K562 (cell line): ENCODE measurements around the gene KIF6.

Experiments used
- EZH2 ChIP-seq: IDR thresholded peaks from 2 replicates; pipeline ENCODE4 v1.6.1; 2012; ENCODE audit warnings: low read depth, mild to moderate bottlenecking, inconsistent platforms, low read length, borderline replicate concordance
- MAFK ChIP-seq: IDR thresholded peaks from 2 replicates; pipeline ENCODE4 v1.6.1; 2011; ENCODE audit warnings: low read length, improper control_type of control experiment
- MTF1 ChIP-seq: fragments of 250-450 bp; sonication (Bioruptor Pico); IDR thresholded peaks from 2 replicates; pipeline ENCODE4 v1.9.0; 2021; ENCODE audit warnings: moderate library complexity, mild to moderate bottlenecking, inconsistent platforms, borderline replicate concordance
- POLR2AphosphoS2 ChIP-seq: IDR thresholded peaks from 2 replicates; pipeline ENCODE4 v1.6.1; 2012; ENCODE audit warnings: low read length, improper control_type of control experiment
- RBM15 ChIP-seq: fragments of 200-400 bp; formaldehyde crosslinking; IDR thresholded peaks from 2 replicates; pipeline ENCODE4 v1.6.1; 2018; ENCODE audit warnings: mild to moderate bottlenecking, low read length, moderate library complexity; ENCODE audit not compliant: insufficient read depth
- SIN3A ChIP-seq, 2 experiments: fragments of 150-350 bp in 1 of 2; IDR thresholded peaks; 2 replicates each; pipeline ENCODE4 v1.6.1; 2011 to 2016; ENCODE audit warnings: borderline replicate concordance in 2 of 2, low read depth in 2 of 2, low read length in 2 of 2, mild to moderate bottlenecking in 2 of 2, moderate library complexity in 2 of 2; ENCODE audit not compliant: control insufficient read depth in 1 of 2
- YY1 ChIP-seq, 3 experiments: IDR thresholded peaks; 2 replicates each; pipeline ENCODE4 v1.6.1; 2011; ENCODE audit warnings: low read length in 2 of 3, mild to moderate bottlenecking in 2 of 3, moderate library complexity in 2 of 3, borderline replicate concordance in 1 of 3, control low read depth in 1 of 3, low read depth in 1 of 3; ENCODE audit not compliant: insufficient read depth in 3 of 3, insufficient replicate concordance in 2 of 3, control insufficient read depth in 1 of 3, insufficient read length in 1 of 3; ENCODE audit errors: extremely low read depth in 1 of 3
- ZNF76 ChIP-seq: fragments of 250-450 bp; sonication (Bioruptor Pico); IDR thresholded peaks from 2 replicates; pipeline ENCODE4 v1.4.0; 2020; ENCODE audit warnings: mild to moderate bottlenecking, moderate library complexity, borderline replicate concordance
- TF ChIP-seq, protein P1 (sequence below): sonication (generic); formaldehyde crosslinking; IDR thresholded peaks from 2 replicates; pipeline ENCODE4 v1.5.0; 2020; ENCODE audit warnings: missing genetic modification reagents
- TF ChIP-seq, protein P2 (sequence below), 3 experiments: IDR thresholded peaks in 2 of 3; conservative IDR thresholded peaks in 1 of 3; 2 replicates each; pipeline ENCODE4 v1.5.1; 2011 to 2012; ENCODE audit warnings: low read length in 3 of 3, mild to moderate bottlenecking in 3 of 3, control low read depth in 2 of 3, improper control_type of control experiment in 1 of 3, inconsistent platforms in 1 of 3, low read depth in 1 of 3, mixed read lengths in 1 of 3, moderate library complexity in 1 of 3; ENCODE audit not compliant: insufficient read depth in 2 of 3
- TF ChIP-seq, protein P3 (sequence below), 2 experiments: IDR thresholded peaks; 2 replicates each; pipeline ENCODE4 v1.6.1; 2012; ENCODE audit warnings: improper control_type of control experiment in 2 of 2, low read depth in 2 of 2, low read length in 2 of 2, borderline replicate concordance in 1 of 2

DNA sequence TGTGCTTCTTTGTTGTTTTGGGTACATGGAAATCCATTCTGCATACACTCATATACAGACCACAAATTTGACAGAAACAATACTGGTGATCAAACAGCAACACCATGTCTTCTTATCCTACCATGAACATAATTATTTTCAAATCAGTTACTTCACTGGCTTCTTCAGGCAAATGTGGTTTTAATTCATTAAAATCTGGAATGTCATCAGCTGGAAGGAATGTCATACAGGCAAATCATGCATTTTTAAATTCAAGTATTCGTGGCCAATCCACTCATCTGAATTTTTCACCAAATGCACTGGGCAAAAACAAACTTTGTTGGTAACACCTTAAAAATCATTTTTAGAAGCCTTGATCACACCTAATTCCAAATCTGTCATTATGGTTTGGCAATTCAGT lies 59.3 kb downstream of the KIF6 start:
- TF ChIP-seq, protein P1, sequence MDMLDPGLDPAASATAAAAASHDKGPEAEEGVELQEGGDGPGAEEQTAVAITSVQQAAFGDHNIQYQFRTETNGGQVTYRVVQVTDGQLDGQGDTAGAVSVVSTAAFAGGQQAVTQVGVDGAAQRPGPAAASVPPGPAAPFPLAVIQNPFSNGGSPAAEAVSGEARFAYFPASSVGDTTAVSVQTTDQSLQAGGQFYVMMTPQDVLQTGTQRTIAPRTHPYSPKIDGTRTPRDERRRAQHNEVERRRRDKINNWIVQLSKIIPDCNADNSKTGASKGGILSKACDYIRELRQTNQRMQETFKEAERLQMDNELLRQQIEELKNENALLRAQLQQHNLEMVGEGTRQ (CRISPR knock-in tag): no peak
- TF ChIP-seq ZNF76 (CRISPR knock-in tag): no peak
- TF ChIP-seq MTF1 (CRISPR knock-in tag): no peak
- TF ChIP-seq, protein P2, sequence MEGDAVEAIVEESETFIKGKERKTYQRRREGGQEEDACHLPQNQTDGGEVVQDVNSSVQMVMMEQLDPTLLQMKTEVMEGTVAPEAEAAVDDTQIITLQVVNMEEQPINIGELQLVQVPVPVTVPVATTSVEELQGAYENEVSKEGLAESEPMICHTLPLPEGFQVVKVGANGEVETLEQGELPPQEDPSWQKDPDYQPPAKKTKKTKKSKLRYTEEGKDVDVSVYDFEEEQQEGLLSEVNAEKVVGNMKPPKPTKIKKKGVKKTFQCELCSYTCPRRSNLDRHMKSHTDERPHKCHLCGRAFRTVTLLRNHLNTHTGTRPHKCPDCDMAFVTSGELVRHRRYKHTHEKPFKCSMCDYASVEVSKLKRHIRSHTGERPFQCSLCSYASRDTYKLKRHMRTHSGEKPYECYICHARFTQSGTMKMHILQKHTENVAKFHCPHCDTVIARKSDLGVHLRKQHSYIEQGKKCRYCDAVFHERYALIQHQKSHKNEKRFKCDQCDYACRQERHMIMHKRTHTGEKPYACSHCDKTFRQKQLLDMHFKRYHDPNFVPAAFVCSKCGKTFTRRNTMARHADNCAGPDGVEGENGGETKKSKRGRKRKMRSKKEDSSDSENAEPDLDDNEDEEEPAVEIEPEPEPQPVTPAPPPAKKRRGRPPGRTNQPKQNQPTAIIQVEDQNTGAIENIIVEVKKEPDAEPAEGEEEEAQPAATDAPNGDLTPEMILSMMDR (IDR thresholded peaks at IDR 0.05 in 2 of 3, conservative IDR thresholded peaks at IDR 0.05 in 1 of 3; ENCODE audit: insufficient read depth in 2 of 3, low read depth in 1 of 3, low read length in 3 of 3): no peak
- no peak for TF ChIP-seq MAFK
- TF ChIP-seq YY1 (IDR thresholded peaks at IDR 0.05; ENCODE audit: borderline replicate concordance in 1 of 3, control insufficient read depth in 1 of 3, extremely low read depth in 1 of 3, insufficient read depth in 3 of 3, insufficient read length in 1 of 3, insufficient replicate concordance in 2 of 3, low read depth in 1 of 3, low read length in 2 of 3): no peak
- TF ChIP-seq SIN3A (IDR thresholded peaks at IDR 0.05; ENCODE audit: borderline replicate concordance in 2 of 2, control insufficient read depth in 1 of 2, low read depth in 2 of 2, low read length in 2 of 2): no peak
- TF ChIP-seq RBM15: no peak
- TF ChIP-seq EZH2: no peak
- TF ChIP-seq, protein P3, sequence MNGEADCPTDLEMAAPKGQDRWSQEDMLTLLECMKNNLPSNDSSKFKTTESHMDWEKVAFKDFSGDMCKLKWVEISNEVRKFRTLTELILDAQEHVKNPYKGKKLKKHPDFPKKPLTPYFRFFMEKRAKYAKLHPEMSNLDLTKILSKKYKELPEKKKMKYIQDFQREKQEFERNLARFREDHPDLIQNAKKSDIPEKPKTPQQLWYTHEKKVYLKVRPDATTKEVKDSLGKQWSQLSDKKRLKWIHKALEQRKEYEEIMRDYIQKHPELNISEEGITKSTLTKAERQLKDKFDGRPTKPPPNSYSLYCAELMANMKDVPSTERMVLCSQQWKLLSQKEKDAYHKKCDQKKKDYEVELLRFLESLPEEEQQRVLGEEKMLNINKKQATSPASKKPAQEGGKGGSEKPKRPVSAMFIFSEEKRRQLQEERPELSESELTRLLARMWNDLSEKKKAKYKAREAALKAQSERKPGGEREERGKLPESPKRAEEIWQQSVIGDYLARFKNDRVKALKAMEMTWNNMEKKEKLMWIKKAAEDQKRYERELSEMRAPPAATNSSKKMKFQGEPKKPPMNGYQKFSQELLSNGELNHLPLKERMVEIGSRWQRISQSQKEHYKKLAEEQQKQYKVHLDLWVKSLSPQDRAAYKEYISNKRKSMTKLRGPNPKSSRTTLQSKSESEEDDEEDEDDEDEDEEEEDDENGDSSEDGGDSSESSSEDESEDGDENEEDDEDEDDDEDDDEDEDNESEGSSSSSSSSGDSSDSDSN (IDR thresholded peaks at IDR 0.05; ENCODE audit: borderline replicate concordance in 1 of 2, low read depth in 2 of 2, low read length in 2 of 2): no peak
- no peak for TF ChIP-seq POLR2AphosphoS2
